Measurements from ENCODE around the gene MMRN2.
"Not testable (repeated sequence)": the region's sequence is repeated elsewhere in the genome, so short reads cannot be mapped to it uniquely, and the experiment has no call there.

- TF ChIP-seq EZH2 (IDR thresholded peaks at IDR 0.05; ENCODE audit: insufficient read depth, poor library complexity, severe bottlenecking); EZH2phosphoT487 (IDR thresholded peaks at IDR 0.05; ENCODE audit: insufficient read depth, low read depth): not testable (repeated sequence)
Measured at GRCh38 chr10:86981020-86981419, 23.6 kb upstream of the MMRN2 start.

Measured in GM23248 (cell line).